Endothelial cell of umbilical vein (primary cell): ENCODE results near the gene VAV3. TPM values are rescaled to one million over a fixed set of nuclear protein-coding genes. Genes with fewer than 3 reads are reported as not detected.

Source experiments
- BruUV-seq: library from RNA; stranded (reverse); fragments of 400-500 nt; replicated peaks from 2 replicates; lab custom pipeline; 2021; lab: Mats Ljungman, UMichigan
- CTCF ChIA-PET: fragments of 300-600, 350-600 bp; sonication (Branson Sonifier 250); formaldehyde crosslinking; loops from one replicate; lab custom pipeline; 2021; ENCODE audit warnings: antibody characterized with exemption, inconsistent platforms; lab: Charles Lee
- POLR2A ChIA-PET: fragments of 300-600, 350-600 bp; sonication (Branson Sonifier 250); formaldehyde crosslinking; loops from one replicate; lab custom pipeline; 2021; ENCODE audit warnings: antibody characterized with exemption, inconsistent platforms; lab: Charles Lee
- DNase-seq: peaks from one replicate; pipeline ENCODE4 v3.0.0-alpha.2; 2011; ENCODE audit warnings: low read depth, low spot score
- FAIRE-seq: peaks from 2 replicates; lab custom pipeline; 2011; peaks lifted over from hg19 to GRCh38; lab: Jason Lieb, UNC
- H2AFZ ChIP-seq: 2 replicates; pipeline ENCODE4 v1.6.0; 2012; ENCODE audit warnings: low read depth, low read length, control low read depth, inconsistent platforms
- H3K27ac ChIP-seq: 2 replicates; pipeline ENCODE4 v1.5.1; 2011; ENCODE audit warnings: low read depth, mild to moderate bottlenecking, control low read depth, low read length, moderate library complexity; ENCODE audit not compliant: insufficient read depth
- H3K27me3 ChIP-seq, 2 experiments: 2 replicates each; pipeline versions ENCODE4 v1.6.0 to v1.6.1; 2011; ENCODE audit warnings: low read length in 2 of 2, mixed read lengths in 1 of 2; ENCODE audit not compliant: control insufficient read depth in 2 of 2, insufficient read depth in 2 of 2
- H3K36me3 ChIP-seq, 2 experiments: 2 replicates in 1 of 2; 3 replicates in 1 of 2; pipeline ENCODE4 v1.5.1; 2011; ENCODE audit warnings: low read length in 2 of 2, mild to moderate bottlenecking in 1 of 2, moderate library complexity in 1 of 2; ENCODE audit not compliant: control insufficient read depth in 2 of 2, insufficient read depth in 2 of 2; ENCODE audit errors: extremely low read depth in 1 of 2
- H3K4me1 ChIP-seq: 3 replicates; pipeline ENCODE4 v1.5.1; 2011; ENCODE audit warnings: mild to moderate bottlenecking, low read length; ENCODE audit not compliant: control insufficient read depth, insufficient read depth; ENCODE audit errors: extremely low read depth
- H3K4me2 ChIP-seq: 2 replicates; pipeline ENCODE4 v1.6.1; 2011; ENCODE audit warnings: low read length, control low read depth, mixed read lengths; ENCODE audit not compliant: insufficient read depth
- H3K4me3 ChIP-seq, 3 experiments: fragments of 200-600 bp in 1 of 3; sonication (generic), shearing (Covaris generic) in 1 of 3; replicated peaks in 1 of 3; 2 replicates each; pipeline ENCODE4 v1.5.1; 2011 to 2016; ENCODE audit warnings: control low read depth in 3 of 3, low read length in 3 of 3, mild to moderate bottlenecking in 2 of 3, inconsistent platforms in 1 of 3, low read depth in 1 of 3, moderate library complexity in 1 of 3; ENCODE audit not compliant: insufficient read depth in 1 of 3
- H3K79me2 ChIP-seq: 2 replicates; pipeline ENCODE4 v1.6.0; 2012; ENCODE audit warnings: low read length, inconsistent platforms; ENCODE audit not compliant: control insufficient read depth, insufficient read depth
- H3K9ac ChIP-seq: replicated peaks from 2 replicates; pipeline ENCODE3; 2011; ENCODE audit warnings: low read length, control low read depth; ENCODE audit not compliant: insufficient read depth; ENCODE audit errors: extremely low read depth
- H3K9me1 ChIP-seq: replicated peaks from 3 replicates; pipeline ENCODE4 v1.6.0; 2011; ENCODE audit warnings: mild to moderate bottlenecking, low read length; ENCODE audit not compliant: control insufficient read depth, insufficient read depth; ENCODE audit errors: extremely low read depth
- H3K9me3 ChIP-seq: replicated peaks from 2 replicates; pipeline ENCODE4 v1.5.1; 2012; ENCODE audit warnings: low read length, inconsistent platforms; ENCODE audit not compliant: control insufficient read depth, insufficient read depth
- H4K20me1 ChIP-seq: replicated peaks from 2 replicates; pipeline ENCODE3; 2011; ENCODE audit warnings: mild to moderate bottlenecking, low read length; ENCODE audit not compliant: control insufficient read depth, insufficient read depth; ENCODE audit errors: extremely low read depth
- CTCF ChIP-seq, 2 donors: IDR thresholded peaks; 1 replicate in 1 of 2; 2 replicates in 1 of 2; pipeline ENCODE4 v1.5.1; 2011; ENCODE audit warnings: low read length in 2 of 2, mild to moderate bottlenecking in 2 of 2, moderate library complexity in 2 of 2, control low read depth in 1 of 2, inconsistent platforms in 1 of 2, low read depth in 1 of 2; ENCODE audit not compliant: insufficient read depth in 1 of 2; ENCODE audit errors: extremely low read depth in 1 of 2
- EZH2 ChIP-seq: IDR thresholded peaks from 2 replicates; pipeline ENCODE4 v1.6.1; 2012; ENCODE audit warnings: borderline replicate concordance, low read depth, mild to moderate bottlenecking, moderate library complexity, low read length, inconsistent platforms; ENCODE audit not compliant: severe bottlenecking
- FOS ChIP-seq: IDR thresholded peaks from 2 replicates; pipeline ENCODE4 v1.6.1; 2011; ENCODE audit warnings: mild to moderate bottlenecking, low read length, moderate library complexity, borderline replicate concordance; ENCODE audit not compliant: insufficient read depth
- GATA2 ChIP-seq: IDR thresholded peaks from 2 replicates; pipeline ENCODE4 v1.7.0; 2011; ENCODE audit warnings: low read depth, mild to moderate bottlenecking, moderate library complexity, mixed read lengths, low read length; ENCODE audit not compliant: insufficient read length, insufficient read depth
- JUN ChIP-seq: IDR thresholded peaks from 2 replicates; pipeline ENCODE4 v1.6.1; 2011; ENCODE audit warnings: borderline replicate concordance, low read depth; ENCODE audit not compliant: insufficient read length, insufficient read depth
- MYC ChIP-seq: IDR thresholded peaks from one replicate; pipeline ENCODE4 v1.6.1; 2011; ENCODE audit warnings: mild to moderate bottlenecking, low read depth, low read length
- POLR2A ChIP-seq: IDR thresholded peaks from 2 replicates; pipeline ENCODE4 v1.6.1; 2012; ENCODE audit warnings: low read depth, mild to moderate bottlenecking, control low read depth, low read length
- POLR2AphosphoS5 ChIP-seq: IDR thresholded peaks from 2 replicates; pipeline ENCODE4 v1.6.1; 2012; ENCODE audit warnings: low read depth, mild to moderate bottlenecking, control low read depth, low read length, moderate library complexity; ENCODE audit not compliant: insufficient read depth
- dilution Hi-C: fragments of 300-500 bp; cut with MboI; formaldehyde crosslinking; loops from one replicate; pipeline ENCODE4 v1.15.0; 2019; ENCODE audit warnings: low sequenced_read_pairs; ENCODE audit not compliant: extremely low pct_ligation_motif_present
- intact Hi-C: fragments of 100-400 bp; cut with micrococcal nuclease; formaldehyde crosslinking; loops from one replicate; pipeline ENCODE4 v1.10.0; 2022
- polyA plus RNA-seq, 4 experiments: library from polyadenylated mRNA; depleted of rRNA in 3 of 4; stranded (reverse) in 3 of 4; unstranded in 1 of 4; fragments of >200 nt; gene quantifications; 2 replicates each; pipeline versions ENCODE4 v1.2.1 to v1.2.3, GENCODE V29; 2011 to 2012; ENCODE audit warnings: missing spikeins in 1 of 4
- total RNA-seq: library from RNA; stranded (reverse); gene quantifications from 2 replicates; pipeline ENCODE4 v1.2.3, GENCODE V29; 2021
- TF ChIP-seq, protein P1 (sequence below): IDR thresholded peaks from 2 replicates; pipeline ENCODE4 v1.6.1; 2011; ENCODE audit not compliant: insufficient read depth, insufficient read length

The VAV3 gene
- total and polyA plus RNA-seq, 2 donors (not counting 3 experiments of a cell fraction or from before 2014, with no cell fraction given): 0.18 to 1.5 TPM

DNA sequence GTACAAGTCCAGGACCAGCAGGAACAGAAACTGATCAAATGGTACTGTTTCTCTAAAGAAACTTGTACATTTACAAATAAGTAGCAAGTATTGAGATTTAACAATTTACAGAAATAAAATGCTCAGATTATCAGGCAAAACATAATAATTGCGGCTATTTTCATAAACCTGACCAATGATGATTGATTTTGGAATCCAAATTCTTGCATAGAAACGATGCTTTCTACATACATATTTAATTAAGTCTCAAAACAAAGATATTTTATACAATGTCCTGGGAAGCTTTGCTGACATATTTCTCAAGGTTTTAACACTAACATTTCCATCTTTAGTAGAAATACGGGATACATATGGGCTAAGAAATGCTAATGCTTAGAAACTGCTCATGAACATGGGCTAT is 157.1 kb downstream of the VAV3 start:
- H3K9ac ChIP-seq: no peak overlapping the region
- H3K9me3 ChIP-seq: no peaks in the 10 kb centered on the region
- CTCF ChIA-PET: no interaction called here
- no peak overlapping the region for H3K4me2 ChIP-seq
- no peaks in the 10 kb centered on the region for H4K20me1 ChIP-seq
- POLR2A ChIA-PET: no interaction called here
- no TSS peak for BruUV-seq
- H3K27ac ChIP-seq: no peak overlapping the region
- no peak overlapping the region for H2AFZ ChIP-seq
- DNase-seq (no peak), FAIRE-seq (no peak)
- no peaks in the 10 kb centered on the region for H3K9me1 ChIP-seq
- dilution Hi-C loops (no loop called here), intact Hi-C loops (no loop called here)
- peaks cover 0 to 12% of the 10 kb centered on the region in 2 experiments for H3K27me3 ChIP-seq
- no peaks in the 10 kb centered on the region for H3K4me1 ChIP-seq
- no peak for TF ChIP-seq JUN
- TF ChIP-seq POLR2A: no peak
- no peak for TF ChIP-seq POLR2AphosphoS5
- TF ChIP-seq, protein P1, sequence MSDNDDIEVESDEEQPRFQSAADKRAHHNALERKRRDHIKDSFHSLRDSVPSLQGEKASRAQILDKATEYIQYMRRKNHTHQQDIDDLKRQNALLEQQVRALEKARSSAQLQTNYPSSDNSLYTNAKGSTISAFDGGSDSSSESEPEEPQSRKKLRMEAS: no peak
- no peak for TF ChIP-seq GATA2
- TF ChIP-seq CTCF (IDR thresholded peaks at IDR 0.05; ENCODE audit: extremely low read depth in 1 of 2, insufficient read depth in 1 of 2, low read depth in 1 of 2, low read length in 2 of 2): no peak
- TF ChIP-seq MYC: no peak
- no peak for TF ChIP-seq EZH2
- no peak for TF ChIP-seq FOS
- H3K79me2 ChIP-seq: no peaks in the 10 kb centered on the region
- H3K36me3 ChIP-seq: no peaks in the 10 kb centered on the region
- H3K4me3 ChIP-seq: no peak overlapping the region
